ELR (cell line): ENCODE data around the gene NEURL1.

Experiments used
- DNase-seq: peaks from one replicate; pipeline ENCODE4 v3.0.0-alpha.2; 2015; ENCODE audit warnings: low read depth

Gene NEURL1

GRCh38 chr10:103564776-103565520 lies 71.4 kb downstream of the NEURL1 start:
- DNase-seq, result peak; percentile 45

- DNase-seq, result no peak
Observed at GRCh38 chr10:103566536-103566935, 73.0 kb downstream of the NEURL1 start.

- DNase-seq, result no peak
Observed at GRCh38 chr10:103568505-103568904, 75.0 kb downstream of the NEURL1 start.

- DNase-seq, result no peak
Observed at GRCh38 chr10:103569896-103570295, 76.4 kb downstream of the NEURL1 start.

GRCh38 chr10:103570844-103571655 lies 77.5 kb downstream of the NEURL1 start:
- DNase-seq, result no peak

GRCh38 chr10:103571656-103571975 lies 78.1 kb downstream of the NEURL1 start:
- no peak for DNase-seq

GRCh38 chr10:103572347-103573204 lies 79.1 kb downstream of the NEURL1 start:
- peak; percentile 26 for DNase-seq

GRCh38 chr10:103573205-103573487 lies 79.6 kb downstream of the NEURL1 start:
- DNase-seq, result no peak

- no peak for DNase-seq
Observed at GRCh38 chr10:103574097-103575061, 80.9 kb downstream of the NEURL1 start.

GRCh38 chr10:103575416-103576075 lies 82.0 kb downstream of the NEURL1 start:
- DNase-seq, result peak; percentile 19

GRCh38 chr10:103576076-103576471 lies 82.6 kb downstream of the NEURL1 start:
- no peak for DNase-seq

- no peak for DNase-seq
Observed at GRCh38 chr10:103576862-103577261, 83.4 kb downstream of the NEURL1 start.

GRCh38 chr10:103578782-103579382 lies 85.4 kb downstream of the NEURL1 start:
- no peak for DNase-seq

- no peak for DNase-seq
Observed at GRCh38 chr10:103580011-103580410, 86.5 kb downstream of the NEURL1 start.

GRCh38 chr10:103580430-103580829 lies 86.9 kb downstream of the NEURL1 start:
- DNase-seq, result no peak

GRCh38 chr10:103581499-103581898 lies 88.0 kb downstream of the NEURL1 start:
- peak; percentile 35 for DNase-seq

- no peak for DNase-seq
Observed at GRCh38 chr10:103582331-103583123, 89.0 kb downstream of the NEURL1 start.

- no peak for DNase-seq
Observed at GRCh38 chr10:103583871-103584215, 90.3 kb downstream of the NEURL1 start.

- DNase-seq, result no peak
Observed at GRCh38 chr10:103584216-103585010, 90.9 kb downstream of the NEURL1 start.
